RPMI8226 (cell line): ENCODE measurements around the gene CAMKK1.

ENCODE experiments used
- DNase-seq: peaks from one replicate; pipeline ENCODE4 v3.0.0-alpha.2; 2015

Gene CAMKK1

GRCh38 chr17:3895354-3895753, 2.5 kb upstream of the CAMKK1 start:
- no peak for DNase-seq

- DNase-seq, result no peak
These were observed 2.1 kb upstream of the CAMKK1 start for GRCh38 chr17:3894911-3895343.

- no peak for DNase-seq
These were observed 1.3 kb upstream of the CAMKK1 start for GRCh38 chr17:3894188-3894587.

GRCh38 chr17:3893720-3894116, 865 bp upstream of the CAMKK1 start:
- no peak for DNase-seq

- DNase-seq, result peak; percentile 38
These were observed 506 bp downstream of the CAMKK1 start for GRCh38 chr17:3892095-3892998.

DNA sequence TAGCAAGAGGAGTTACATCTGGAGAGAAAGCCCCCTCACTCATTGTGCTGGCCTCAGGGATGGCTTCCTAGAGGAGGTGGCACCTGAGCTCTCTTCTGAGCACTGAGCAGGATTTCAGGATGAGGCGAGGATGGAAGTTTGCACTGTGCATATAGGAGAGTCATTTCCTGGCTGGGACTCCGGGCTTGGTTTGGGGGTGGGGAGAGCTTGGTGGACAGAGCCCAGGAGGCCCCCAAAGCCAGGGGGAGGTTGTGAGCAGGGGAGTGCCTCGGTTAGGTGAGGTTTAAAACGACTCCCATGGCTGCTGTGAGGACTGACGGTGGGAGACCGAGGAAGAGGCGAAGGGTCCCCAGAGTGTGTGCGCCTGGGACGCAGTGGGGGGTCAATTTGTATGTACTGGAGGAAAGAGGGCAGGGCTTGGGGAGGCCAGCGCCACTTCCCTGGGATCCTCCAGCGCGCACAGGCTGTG, 1.2 kb downstream of the CAMKK1 start:
- no peak for DNase-seq

GRCh38 chr17:3890878-3891219, 2.0 kb downstream of the CAMKK1 start:
- DNase-seq, result no peak

GRCh38 chr17:3890082-3890877, 2.6 kb downstream of the CAMKK1 start:
- DNase-seq, result no peak

- DNase-seq, result no peak
These were observed 3.4 kb downstream of the CAMKK1 start for GRCh38 chr17:3889325-3890012.

DNA sequence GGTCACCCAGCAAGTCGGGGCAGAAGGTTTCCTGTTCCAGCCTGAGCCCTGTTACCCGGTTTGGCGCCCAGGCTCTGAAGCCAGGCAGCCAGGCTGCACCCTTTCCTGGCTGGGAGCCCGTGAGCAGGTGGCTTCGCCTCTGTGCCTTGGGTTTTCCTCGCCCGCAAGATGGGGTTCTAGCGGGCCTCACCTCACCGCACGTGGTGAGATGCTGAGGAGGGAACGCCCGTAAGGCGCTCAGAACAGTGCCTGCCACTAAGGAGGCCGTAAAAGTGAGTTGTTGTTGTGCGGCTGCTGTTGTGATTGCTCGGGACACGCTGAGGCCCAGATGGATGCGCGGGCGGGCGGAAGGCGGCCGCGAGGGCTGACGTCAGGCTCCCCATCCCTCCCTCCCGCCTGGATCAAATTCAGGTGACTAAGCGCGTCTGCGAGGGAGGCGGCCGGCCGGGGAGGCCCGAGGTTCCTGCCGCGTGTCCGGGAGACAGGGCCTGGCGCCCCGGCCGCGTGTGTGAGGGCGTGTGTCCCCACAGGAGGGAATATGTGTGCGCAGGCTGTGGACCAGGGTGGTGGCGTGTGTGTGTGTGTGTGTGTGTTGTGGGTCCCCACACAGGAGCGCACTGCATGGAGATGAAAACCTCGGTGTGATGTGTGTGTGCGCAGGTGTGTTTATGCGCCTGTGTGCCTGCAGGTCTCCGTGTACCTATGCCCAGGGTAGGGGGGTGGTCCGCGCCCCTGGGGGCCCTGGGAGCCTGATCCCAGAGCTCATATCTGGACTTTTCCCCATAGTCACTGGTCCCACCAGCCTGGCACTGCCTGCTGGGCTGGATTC, 4.3 kb downstream of the CAMKK1 start:
- DNase-seq, result no peak

DNA sequence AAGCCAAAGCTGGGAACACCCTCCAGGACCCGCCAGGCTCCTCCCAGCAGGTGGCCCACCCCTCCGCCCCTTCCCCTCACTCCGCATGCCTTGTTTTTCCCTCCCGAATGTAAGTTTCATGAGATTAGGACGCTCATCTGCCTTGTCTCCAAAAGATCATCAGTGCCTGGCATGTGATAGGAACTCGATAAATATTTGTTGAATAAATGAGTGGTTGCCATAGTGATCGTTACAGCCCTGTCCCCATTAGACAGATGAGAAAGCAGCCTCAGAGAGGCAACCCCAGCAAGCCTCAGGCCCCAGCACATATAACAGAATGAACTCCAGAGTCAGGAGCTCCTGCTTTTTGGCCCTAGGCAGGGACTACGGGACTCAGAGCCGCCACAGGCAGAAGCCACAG, 5.0 kb downstream of the CAMKK1 start:
- no peak for DNase-seq

GRCh38 chr17:3887394-3887793, 5.5 kb downstream of the CAMKK1 start:
- no peak for DNase-seq

DNA sequence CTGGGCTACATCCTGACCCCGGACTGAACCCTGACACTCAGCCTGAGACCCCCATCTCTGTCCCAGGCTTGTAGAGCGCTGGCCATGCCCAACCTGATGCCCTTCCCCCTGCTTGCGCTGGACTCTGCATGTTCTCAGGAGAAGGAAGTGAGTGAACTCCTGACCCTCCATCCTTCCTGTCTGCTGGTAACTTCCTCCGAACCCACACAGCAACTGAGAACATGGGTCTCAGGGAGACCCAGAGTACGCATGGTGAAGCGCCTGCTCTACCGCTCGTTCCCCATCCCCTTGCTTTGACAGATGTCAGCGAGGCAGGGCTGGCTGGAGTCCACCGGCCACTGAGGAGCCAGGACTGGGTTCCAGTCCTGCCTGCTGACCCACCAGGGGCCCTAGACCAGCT, 6.1 kb downstream of the CAMKK1 start:
- DNase-seq, result no peak

DNA sequence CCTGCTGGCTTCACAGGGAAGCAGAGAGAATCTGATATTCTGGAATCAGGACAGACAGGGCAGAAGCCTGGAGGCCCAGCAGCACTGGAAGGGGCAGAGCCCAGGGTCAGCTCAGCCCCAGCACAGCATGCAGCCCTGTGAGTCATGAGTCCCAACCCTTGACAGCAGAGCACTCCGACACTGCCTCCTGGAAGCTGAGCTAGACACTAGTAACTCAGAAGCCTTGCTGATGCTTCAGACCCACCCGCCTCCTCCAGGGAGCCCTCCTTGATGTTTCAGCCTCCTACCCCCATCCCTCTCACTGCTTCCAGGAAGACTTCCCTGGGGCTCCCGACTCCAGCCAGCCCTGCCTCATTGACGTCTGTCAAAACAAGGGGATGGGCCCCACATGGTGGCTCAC, 6.9 kb downstream of the CAMKK1 start:
- no peak for DNase-seq

DNA sequence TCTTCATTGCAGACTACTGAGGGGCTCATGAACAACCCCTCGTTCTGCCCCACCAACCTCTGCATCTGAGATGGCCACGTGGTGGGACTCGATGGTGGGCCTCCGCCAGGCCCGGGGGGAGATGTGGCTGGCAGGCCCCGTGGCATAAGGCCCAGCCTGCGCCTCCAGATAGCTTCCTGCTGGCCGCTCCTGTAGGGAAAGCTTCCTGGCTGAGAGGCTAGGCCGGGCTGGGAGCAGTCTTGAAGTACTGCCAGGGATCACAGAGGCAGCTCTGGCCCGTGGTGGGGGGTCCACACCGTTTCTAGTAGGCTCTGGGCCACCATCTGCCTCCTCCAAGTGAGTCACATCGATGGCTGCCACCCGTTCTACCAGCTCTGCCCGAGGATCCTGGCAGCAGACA, 7.6 kb downstream of the CAMKK1 start:
- DNase-seq, result no peak

- DNase-seq, result no peak
These were observed 8.7 kb downstream of the CAMKK1 start for GRCh38 chr17:3884188-3884587.

DNA sequence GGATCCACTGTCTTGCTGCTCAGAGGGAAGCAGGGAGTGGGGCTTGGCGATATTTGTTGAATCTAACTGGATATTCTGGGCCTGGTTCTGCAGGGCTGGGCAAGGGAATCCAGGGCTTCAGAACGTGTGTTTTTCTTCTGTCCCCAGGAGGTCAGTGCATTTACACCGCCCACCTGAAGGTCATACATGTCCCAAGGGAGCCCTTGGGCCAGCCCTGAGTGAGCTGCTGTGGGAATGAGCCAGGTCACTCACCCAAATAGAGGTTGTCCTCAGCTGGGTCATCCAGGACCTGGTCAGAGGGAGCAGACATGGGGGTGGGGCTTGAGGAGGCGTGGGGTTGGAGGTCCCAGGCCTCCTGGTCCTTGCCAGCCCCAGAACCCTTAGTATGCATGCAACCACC, 10.6 kb downstream of the CAMKK1 start:
- no peak for DNase-seq

DNA sequence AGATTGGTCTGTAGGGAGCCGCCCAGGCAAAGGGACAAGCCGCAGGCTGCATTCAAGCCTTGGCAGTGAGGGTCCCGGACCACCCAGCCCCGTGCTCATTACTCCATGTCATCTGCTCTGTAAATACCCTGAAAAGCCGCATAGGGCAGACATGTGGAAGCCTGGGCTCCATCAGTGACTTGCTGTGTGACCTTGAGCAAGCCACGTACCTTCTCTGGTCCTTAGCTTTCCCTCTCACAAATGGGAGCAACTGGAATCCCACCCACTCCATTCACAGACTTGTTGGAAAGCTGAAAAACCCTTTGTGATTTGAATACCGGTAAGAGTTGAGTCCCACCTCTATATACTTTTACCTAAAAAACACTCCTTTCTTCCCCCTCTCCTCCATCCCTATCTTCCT, 11.9 kb downstream of the CAMKK1 start:
- DNase-seq, result no peak

DNA sequence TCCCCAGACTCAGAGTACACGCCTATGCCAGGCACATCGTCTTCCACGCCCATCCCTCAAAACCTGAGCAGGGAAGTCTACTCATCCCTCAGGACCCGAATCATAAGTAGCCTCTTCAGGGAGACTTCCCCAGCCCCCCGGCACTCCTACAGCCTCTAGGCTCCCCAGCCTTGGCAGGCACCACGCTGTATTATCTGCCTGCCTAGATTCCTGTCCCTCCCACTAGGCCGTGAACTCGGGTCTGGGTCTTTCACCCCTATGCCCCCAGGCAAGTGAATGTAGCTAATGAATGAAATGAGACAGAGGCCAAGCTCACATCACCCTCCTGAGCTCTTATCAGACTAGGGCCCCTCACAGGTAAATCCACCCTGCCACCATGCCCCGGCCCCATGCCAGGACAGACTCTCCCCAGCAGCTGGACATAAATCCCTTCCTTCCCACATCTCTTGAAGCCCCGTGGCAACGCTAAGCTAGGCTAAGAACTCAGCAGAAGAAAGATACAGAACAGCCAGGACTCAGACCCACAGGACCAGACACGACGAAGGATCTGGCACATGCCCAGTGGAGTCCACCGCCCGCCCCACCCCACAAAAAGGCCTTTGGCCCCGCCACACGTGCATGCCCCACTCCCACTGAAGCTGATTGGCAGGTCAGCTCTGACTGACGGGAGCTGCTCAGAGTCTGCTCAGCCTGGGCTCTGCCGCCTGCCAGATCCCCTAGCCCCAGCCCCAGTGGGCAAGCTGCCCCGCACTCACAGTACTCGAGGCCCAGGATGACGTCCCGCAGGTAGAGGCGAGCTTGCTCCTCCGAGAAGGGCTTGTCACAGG, 13.0 kb downstream of the CAMKK1 start:
- DNase-seq, result no peak

- DNase-seq, result no peak
These were observed 13.7 kb downstream of the CAMKK1 start for GRCh38 chr17:3879186-3879585.

DNA sequence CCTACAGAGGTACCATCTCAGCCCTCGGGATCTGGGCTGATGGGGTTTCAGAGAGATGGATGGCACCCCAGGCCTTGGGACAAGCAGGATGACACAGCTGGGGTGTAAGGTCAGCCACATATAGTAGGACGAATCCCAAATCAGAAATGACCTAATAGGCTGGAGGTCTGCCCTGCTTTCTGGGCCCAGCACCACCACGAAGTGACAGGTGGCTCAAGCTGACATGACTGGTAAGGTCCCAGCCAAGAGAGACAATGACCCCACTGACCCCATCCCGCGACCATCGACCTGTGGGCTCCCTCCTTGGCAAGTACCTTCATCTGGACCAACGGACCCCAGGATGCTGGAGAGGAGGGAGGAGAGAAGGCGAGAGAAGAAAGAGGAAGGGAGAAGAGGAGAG, 15.6 kb downstream of the CAMKK1 start:
- DNase-seq, result no peak

- no peak for DNase-seq
These were observed 17.5 kb downstream of the CAMKK1 start for GRCh38 chr17:3875317-3875716.
